SK-N-SH (cell line): ENCODE results near the gene UPF3A. TPM values are rescaled to one million over a fixed set of nuclear protein-coding genes. Genes with fewer than 3 reads are reported as not detected.

Source experiments
- polyA plus RNA-seq, 3 experiments: library from polyadenylated mRNA; depleted of rRNA; stranded (reverse); fragments of >200 nt; gene quantifications; 2 replicates each; pipeline ENCODE4 v1.2.3, GENCODE V29; 2012
- small RNA-seq, 7 experiments: library from RNA; depleted of rRNA; stranded (forward); fragments of <200 nt; gene quantifications; one replicate each; pipeline ENCODE3, GENCODE V24; 2012

UPF3A gene
- polyA plus RNA-seq, 1 of the 3 experiments (the other 2 are of a cell fraction): 63.2 TPM

Small RNA genes within 50 kb of the gene (small RNA-seq; reads per million reads assigned to genes)
- gene MIR4502 (0 reads per million in 7 experiments), gene MIR548AR (0 reads per million in 7 experiments)

Other genes starting within 250 kb of the UPF3A start
- gene RASA3, start 149.0 kb upstream of the UPF3A start, polyA plus RNA-seq (2012; rRNA removed): 23.9 and 25.1 TPM in 2 replicates
- gene CFAP97D2, start 102.3 kb upstream of the UPF3A start, polyA plus RNA-seq (2012; rRNA removed): not detected in 2 replicates
- gene CDC16, start 46.7 kb upstream of the UPF3A start, polyA plus RNA-seq (2012; rRNA removed): 56.9 and 77.2 TPM in 2 replicates
- gene CHAMP1, start 32.9 kb downstream of the UPF3A start, polyA plus RNA-seq (2012; rRNA removed): 25.9 and 28.6 TPM in 2 replicates